ENCODE results near the gene RNF130.

RNF130 gene

DNA sequence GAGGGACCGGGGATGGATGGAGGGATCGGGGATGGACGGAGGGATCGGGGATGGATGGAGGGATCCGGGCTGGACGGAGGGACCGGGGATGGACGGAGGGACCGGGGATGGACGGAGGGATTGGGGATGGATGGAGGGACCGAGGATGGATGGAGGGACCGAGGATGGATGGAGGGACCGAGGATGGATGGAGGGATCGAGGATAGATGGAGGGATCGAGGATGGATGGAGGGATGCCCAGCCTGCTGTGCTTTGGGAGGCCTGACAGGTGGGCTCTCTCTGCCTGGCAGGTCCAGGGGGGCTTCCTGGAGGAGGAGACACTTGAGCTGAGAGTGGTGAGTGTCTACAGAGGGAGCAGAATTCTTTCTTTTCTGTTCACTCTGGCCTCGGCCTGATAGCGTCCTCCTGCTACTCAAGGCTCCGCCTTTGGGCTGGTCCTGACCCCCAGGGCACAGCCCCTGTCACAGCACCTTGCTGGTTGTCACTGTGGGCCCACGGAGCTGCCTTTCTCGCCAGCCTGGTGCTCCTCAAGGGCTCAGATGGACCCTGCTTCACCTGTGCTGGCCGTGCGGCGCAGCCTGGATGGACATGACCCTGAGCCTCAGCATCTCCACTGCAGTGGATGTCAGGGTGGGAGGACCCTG is 42.2 kb upstream of the RNF130 start:
- TF ChIP-seq CREB1 (IDR thresholded peaks at IDR 0.05; ENCODE audit: low read depth) (no peak), YY1 (IDR thresholded peaks at IDR 0.05; ENCODE audit: low read depth) (no peak), NFIC (IDR thresholded peaks at IDR 0.05) (no peak), CEBPB (IDR thresholded peaks at IDR 0.05) (no peak), TAF1 (IDR thresholded peaks at IDR 0.05; ENCODE audit: low read depth) (no peak)
- TF ChIP-seq, protein P1, sequence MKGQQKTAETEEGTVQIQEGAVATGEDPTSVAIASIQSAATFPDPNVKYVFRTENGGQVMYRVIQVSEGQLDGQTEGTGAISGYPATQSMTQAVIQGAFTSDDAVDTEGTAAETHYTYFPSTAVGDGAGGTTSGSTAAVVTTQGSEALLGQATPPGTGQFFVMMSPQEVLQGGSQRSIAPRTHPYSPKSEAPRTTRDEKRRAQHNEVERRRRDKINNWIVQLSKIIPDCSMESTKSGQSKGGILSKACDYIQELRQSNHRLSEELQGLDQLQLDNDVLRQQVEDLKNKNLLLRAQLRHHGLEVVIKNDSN (IDR thresholded peaks at IDR 0.05): no peak
- TF ChIP-seq, protein P2, sequence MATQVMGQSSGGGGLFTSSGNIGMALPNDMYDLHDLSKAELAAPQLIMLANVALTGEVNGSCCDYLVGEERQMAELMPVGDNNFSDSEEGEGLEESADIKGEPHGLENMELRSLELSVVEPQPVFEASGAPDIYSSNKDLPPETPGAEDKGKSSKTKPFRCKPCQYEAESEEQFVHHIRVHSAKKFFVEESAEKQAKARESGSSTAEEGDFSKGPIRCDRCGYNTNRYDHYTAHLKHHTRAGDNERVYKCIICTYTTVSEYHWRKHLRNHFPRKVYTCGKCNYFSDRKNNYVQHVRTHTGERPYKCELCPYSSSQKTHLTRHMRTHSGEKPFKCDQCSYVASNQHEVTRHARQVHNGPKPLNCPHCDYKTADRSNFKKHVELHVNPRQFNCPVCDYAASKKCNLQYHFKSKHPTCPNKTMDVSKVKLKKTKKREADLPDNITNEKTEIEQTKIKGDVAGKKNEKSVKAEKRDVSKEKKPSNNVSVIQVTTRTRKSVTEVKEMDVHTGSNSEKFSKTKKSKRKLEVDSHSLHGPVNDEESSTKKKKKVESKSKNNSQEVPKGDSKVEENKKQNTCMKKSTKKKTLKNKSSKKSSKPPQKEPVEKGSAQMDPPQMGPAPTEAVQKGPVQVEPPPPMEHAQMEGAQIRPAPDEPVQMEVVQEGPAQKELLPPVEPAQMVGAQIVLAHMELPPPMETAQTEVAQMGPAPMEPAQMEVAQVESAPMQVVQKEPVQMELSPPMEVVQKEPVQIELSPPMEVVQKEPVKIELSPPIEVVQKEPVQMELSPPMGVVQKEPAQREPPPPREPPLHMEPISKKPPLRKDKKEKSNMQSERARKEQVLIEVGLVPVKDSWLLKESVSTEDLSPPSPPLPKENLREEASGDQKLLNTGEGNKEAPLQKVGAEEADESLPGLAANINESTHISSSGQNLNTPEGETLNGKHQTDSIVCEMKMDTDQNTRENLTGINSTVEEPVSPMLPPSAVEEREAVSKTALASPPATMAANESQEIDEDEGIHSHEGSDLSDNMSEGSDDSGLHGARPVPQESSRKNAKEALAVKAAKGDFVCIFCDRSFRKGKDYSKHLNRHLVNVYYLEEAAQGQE (IDR thresholded peaks at IDR 0.05; ENCODE audit: low read depth): no peak

DNA sequence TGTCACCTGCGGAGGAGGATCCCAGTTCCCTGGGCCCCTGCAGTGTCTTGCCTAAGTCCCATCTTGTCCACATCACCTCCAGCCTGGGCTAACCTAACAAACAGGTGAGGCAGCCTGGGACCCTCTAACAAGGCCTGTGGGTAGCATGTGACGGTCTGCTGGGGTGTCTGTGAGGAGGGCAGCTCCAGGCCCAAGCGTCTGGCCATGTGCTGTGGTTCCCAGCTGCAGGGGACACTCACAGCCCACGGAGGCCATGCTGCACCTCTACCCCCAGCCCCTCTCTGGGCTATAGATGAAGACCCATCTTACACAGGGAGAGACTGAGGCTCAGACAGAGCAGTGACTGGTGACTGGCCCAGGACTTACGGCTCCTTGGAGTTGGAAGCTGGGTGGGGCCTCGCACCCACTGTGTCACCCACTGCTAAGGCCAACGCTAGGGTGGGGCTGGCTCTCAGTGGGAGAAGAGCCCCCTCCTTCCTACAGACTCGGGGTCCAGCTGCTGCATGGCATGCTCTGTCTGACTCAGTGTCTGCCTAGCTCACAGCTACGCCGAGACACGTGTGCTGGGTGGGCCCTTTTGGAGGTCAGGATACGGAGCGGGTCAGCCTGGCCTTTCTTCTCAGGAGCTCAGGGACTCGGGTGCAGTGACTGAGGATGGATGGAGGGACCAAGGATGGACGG is 40.8 kb upstream of the RNF130 start:
- TF ChIP-seq ZBTB7A (IDR thresholded peaks at IDR 0.05; ENCODE audit: low read depth) (no peak), CEBPB (IDR thresholded peaks at IDR 0.05) (no peak), TCF12 (IDR thresholded peaks at IDR 0.05; ENCODE audit: low read depth) (no peak), EP300 (IDR thresholded peaks at IDR 0.05; ENCODE audit: borderline replicate concordance) (no peak), FOXM1 (IDR thresholded peaks at IDR 0.05; ENCODE audit: borderline replicate concordance, low read depth) (no peak), NFIC (IDR thresholded peaks at IDR 0.05) (no peak), RAD21 (IDR thresholded peaks at IDR 0.05; ENCODE audit: low read depth) (no peak), YY1 (IDR thresholded peaks at IDR 0.05; ENCODE audit: low read depth) (no peak), EGR1 (IDR thresholded peaks at IDR 0.05) (no peak)
- TF ChIP-seq, protein P2 (IDR thresholded peaks at IDR 0.05; ENCODE audit: low read depth): no peak
- TF ChIP-seq, protein P1 (IDR thresholded peaks at IDR 0.05): no peak

DNA sequence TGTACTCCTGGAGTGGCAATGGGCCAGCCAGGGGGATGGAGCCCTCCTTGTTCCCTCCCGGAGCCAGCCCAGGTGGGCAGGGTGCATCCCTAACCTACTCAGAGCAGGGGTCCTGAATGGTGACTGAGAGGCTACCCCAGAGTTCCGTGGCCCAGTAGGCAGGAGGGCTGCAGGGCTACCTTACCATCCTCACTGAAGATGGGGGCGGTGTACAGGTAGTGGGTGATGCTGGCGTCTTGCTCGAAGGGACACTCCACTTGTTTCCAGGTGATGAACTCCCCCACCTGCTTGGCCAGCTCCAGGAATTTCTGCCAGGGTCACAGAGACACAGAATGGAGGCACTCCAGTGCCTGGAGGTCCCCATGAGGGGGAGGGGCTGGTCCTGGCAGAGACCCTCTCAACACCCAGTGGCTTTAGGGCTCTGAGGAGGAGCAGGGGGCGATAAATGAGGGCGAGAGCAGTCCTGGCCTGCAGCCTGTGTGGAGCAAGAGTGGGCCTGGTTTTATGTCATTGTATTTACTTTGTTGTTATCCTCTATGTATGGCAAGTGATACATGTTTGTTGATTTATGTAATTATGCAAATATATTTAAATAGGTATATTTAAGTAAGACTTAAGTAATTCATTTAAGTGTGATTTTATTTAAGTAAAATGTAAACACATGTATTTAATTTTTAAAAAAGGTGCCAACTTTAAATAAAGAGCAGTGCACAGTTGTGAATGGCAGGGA is 39.9 kb upstream of the RNF130 start:
- TF ChIP-seq, protein P2 (IDR thresholded peaks at IDR 0.05; ENCODE audit: low read depth): no peak
- TF ChIP-seq EGR1 (IDR thresholded peaks at IDR 0.05) (no peak), EP300 (IDR thresholded peaks at IDR 0.05; ENCODE audit: borderline replicate concordance) (no peak), TEAD4 (IDR thresholded peaks at IDR 0.05) (no peak), YY1 (IDR thresholded peaks at IDR 0.05; ENCODE audit: low read depth) (no peak), TAF1 (IDR thresholded peaks at IDR 0.05; ENCODE audit: low read depth) (no peak), CREB1 (IDR thresholded peaks at IDR 0.05; ENCODE audit: low read depth) (no peak), ZBTB7A (IDR thresholded peaks at IDR 0.05; ENCODE audit: low read depth) (no peak)

DNA sequence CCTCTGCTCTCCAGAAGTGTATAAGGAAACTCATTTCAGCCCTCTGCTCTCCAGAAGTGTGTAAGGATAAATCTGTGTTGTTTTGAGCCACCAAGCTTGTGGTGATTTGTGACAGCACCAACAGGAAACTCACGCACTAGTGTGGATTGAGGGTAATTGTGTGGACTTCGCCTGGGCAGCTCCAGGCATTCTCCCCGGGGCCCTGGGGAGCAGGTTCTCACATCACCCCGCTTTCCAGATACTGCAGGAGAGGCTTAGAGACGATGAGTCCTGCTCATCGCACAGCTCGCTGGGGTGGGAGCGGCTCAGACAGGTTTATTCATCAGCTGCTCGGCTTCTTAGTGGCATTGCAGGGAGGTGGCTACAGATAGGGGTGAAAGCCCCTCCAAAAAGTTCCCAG is 38.4 kb upstream of the RNF130 start:
- TF ChIP-seq EGR1 (IDR thresholded peaks at IDR 0.05): no peak
- TF ChIP-seq, protein P2 (IDR thresholded peaks at IDR 0.05; ENCODE audit: low read depth): no peak
- no peak for TF ChIP-seq CREB1 (IDR thresholded peaks at IDR 0.05; ENCODE audit: low read depth)
- TF ChIP-seq TCF12 (IDR thresholded peaks at IDR 0.05; ENCODE audit: low read depth): no peak
- TF ChIP-seq YY1 (IDR thresholded peaks at IDR 0.05; ENCODE audit: low read depth): no peak
- no peak for TF ChIP-seq TEAD4 (IDR thresholded peaks at IDR 0.05)
- TF ChIP-seq ZBTB7A (IDR thresholded peaks at IDR 0.05; ENCODE audit: low read depth): no peak
- no peak for TF ChIP-seq FOXM1 (IDR thresholded peaks at IDR 0.05; ENCODE audit: borderline replicate concordance, low read depth)
- no peak for TF ChIP-seq CEBPB (IDR thresholded peaks at IDR 0.05)
- no peak for TF ChIP-seq RAD21 (IDR thresholded peaks at IDR 0.05; ENCODE audit: low read depth)
